GM10248 (cell line): ENCODE results near the gene APOB.
"Not testable (repeated sequence)": the region's sequence is repeated elsewhere in the genome, so short reads cannot be mapped to it uniquely, and the experiment has no call there.

Experiments
- CTCF ChIA-PET: fragments of 300-600 bp; sonication (Branson Sonifier 250); formaldehyde crosslinking; extraction: SDS; loops from one replicate; lab custom pipeline; 2021; ENCODE audit warnings: antibody characterized with exemption; lab: Yijun Ruan, JAX
- POLR2A ChIA-PET: fragments of 350-650 bp; sonication (Branson Sonifier 250); formaldehyde crosslinking; extraction: SDS; loops from one replicate; lab custom pipeline; 2020; ENCODE audit warnings: antibody characterized with exemption; lab: Yijun Ruan, JAX
- DNase-seq: peaks from one replicate; pipeline ENCODE4 v3.0.0; 2012; ENCODE audit errors: extremely low spot score
- TF ChIP-seq, protein P1 (sequence below): IDR thresholded peaks from 2 replicates; pipeline ENCODE4 v1.5.1; 2012; ENCODE audit warnings: mild to moderate bottlenecking, low read depth; ENCODE audit errors: extremely low read depth, missing control alignments, control extremely low read depth

The APOB gene

DNA sequence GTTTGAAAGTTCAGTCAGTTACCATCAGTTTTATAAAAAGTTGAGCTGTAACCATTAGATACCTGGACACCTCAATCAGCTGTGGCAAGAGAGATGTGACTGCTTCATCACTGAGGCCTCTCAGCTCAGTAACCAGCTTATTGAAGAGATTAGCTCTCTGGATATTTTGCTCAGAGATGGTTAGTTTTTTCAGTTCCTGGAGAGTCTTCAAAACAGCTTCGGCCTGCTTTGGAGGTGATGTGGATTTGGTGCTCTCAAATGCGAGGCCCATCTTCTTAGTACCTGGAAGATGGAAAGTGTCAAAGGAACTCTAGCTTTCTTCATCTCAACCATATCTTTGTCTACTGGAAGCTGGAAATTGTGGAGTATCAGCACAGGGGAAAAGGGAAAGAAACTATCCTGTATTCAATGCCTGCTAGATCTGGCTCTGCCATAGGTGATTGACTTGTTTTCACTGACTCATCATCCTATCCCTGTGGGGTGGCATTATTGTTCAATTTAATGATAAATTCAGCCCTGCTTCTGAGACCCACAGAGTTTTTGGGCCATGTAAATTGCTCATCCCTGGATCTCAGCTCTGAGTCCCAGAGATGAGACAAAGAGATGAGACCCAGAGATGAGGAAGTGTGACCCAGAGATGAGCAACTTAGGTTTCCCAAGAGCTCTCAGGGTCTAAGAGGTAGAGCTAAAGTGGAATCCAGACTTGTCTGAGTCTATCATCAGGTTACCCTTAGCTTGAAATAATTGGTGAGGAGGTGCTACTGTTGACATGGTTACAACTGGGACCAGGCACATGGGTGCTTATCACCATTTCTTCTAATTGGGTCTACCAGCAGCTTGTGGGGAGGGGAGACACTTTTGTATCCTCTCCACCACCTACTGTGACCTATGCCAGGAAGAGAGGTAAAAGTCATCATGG lies 10.4 kb downstream of the APOB start:
- no peak for DNase-seq
- ChIA-PET CTCF (interaction anchor here (0.9 to 3.8 kb wide), 6 partner anchors 9 to 284 kb away, joined by 3 to 24 read pairs (median 4); partner anchors contain the start of gene APOB), POLR2A (no interaction called here)
- TF ChIP-seq, protein P1, sequence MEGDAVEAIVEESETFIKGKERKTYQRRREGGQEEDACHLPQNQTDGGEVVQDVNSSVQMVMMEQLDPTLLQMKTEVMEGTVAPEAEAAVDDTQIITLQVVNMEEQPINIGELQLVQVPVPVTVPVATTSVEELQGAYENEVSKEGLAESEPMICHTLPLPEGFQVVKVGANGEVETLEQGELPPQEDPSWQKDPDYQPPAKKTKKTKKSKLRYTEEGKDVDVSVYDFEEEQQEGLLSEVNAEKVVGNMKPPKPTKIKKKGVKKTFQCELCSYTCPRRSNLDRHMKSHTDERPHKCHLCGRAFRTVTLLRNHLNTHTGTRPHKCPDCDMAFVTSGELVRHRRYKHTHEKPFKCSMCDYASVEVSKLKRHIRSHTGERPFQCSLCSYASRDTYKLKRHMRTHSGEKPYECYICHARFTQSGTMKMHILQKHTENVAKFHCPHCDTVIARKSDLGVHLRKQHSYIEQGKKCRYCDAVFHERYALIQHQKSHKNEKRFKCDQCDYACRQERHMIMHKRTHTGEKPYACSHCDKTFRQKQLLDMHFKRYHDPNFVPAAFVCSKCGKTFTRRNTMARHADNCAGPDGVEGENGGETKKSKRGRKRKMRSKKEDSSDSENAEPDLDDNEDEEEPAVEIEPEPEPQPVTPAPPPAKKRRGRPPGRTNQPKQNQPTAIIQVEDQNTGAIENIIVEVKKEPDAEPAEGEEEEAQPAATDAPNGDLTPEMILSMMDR, result no peak

DNA sequence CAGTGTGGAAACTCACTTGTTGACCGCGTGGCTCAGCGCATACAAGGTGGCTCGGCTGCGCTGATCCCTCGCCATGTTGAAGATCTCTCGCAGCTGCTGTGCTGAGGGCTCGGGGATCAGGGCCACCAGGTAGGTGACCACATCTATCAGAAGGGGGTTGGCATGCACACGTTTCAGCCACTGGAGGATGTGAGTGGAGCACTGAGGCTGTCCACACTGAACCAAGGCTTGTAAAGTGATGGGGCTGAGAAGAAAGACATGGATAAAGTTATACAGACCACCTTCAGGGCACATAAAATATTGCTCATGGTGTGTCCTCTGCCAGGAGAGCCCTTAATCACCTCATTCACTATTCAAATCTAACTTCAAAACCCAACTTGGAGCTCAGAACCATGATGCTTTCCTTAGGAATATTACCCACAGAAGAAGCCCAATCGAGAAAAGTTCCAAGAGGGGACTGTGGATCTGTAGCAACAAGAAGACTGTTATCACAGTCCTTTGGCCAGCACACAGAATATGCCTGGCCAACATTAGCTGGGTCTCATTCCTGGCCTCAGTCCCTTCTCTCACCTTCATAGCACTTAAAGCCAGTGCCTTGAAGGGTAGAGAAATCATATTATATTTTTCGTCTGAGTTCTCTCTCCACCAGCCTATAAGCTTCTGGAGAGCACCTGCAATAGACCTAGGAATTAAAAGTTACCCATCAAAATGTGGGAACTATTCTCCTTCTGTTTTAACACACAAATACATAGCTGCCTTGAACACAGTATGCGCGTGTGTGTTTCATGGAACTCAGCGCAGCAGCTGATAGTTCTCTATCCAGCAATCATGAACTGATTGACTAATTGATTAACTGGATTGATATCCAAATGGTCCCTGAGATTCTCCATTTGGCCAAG lies 11.3 kb downstream of the APOB start:
- CTCF ChIA-PET, result interaction anchor here (1.0 to 3.8 kb wide), 5 partner anchors 10 to 85 kb away, joined by 3 to 24 read pairs (median 4); partner anchors contain the start of gene APOB
- POLR2A ChIA-PET, result no interaction called here
- no peak for DNase-seq
- TF ChIP-seq, protein P1, result no peak

DNA sequence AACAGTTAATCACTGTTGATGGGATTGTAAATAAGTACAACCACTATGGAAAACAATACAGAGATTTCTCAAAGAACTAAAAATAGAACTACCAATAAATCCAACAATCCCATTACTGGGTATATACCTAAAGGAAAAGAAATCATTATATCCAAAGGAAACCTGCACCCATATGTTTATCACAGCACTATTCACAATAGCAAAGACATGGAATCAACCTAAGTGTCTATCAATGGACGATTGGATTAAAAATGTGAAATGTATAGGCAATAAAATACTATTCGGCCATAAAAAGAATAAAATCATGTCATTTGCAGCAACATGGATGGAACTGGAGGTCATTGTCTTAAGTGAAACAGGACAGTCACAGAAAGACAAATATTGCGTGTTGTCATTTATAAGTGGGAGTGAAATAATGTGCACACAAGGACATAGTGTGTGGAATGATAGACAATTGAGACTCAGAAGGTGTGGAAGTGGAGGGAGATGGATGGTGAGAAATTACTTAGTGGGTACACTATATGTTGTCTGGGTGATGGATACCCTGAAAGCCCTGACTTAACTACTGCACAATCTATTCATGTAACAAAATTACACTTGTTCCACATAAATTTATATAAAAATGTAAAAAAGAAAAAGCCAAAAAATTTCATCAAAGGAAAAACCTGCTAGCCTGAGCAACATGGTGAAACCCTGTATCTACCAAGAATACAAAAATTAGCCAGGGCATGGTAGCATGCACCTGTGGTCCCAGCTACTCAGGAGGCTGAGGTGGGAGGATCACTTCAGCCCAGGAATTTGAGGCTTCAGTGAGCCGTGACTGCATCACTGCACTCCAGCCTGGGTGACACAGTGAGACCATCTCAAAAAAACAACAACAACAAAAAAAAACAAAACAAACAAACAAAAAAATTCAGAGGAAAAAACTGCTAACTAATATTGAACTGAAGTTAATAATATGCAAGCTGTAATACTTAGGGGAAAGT lies 12.6 kb downstream of the APOB start:
- CTCF ChIA-PET, result interaction anchor here (1.4 to 3.8 kb wide), 2 partner anchors 9 to 11 kb away, joined by 4 to 24 read pairs; partner anchors contain the start of gene APOB
- TF ChIP-seq, protein P1, result no peak
- POLR2A ChIA-PET, result no interaction called here
- DNase-seq, result no peak

DNA sequence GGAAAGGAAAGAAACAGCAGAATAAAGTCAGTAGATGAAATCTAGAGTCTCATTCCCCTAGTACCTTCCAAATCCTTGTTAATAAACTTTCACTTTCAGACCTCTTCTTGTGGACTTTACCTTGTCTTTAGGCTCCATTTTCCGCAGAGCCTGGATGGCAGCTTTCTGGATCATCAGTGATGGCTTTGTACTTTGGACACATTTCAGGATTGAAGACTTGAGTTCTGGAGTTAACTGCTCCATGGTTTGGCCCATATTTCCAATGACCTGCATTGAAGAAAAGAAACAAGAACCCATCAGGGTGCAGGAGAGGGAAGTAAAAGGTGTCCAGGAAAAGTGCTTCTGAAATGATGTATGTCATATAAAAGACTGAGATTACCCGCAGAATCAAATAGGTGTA lies 14.4 kb downstream of the APOB start:
- ChIA-PET CTCF (no interaction called here), POLR2A (no interaction called here)
- TF ChIP-seq, protein P1, result no peak
- no peak for DNase-seq

DNA sequence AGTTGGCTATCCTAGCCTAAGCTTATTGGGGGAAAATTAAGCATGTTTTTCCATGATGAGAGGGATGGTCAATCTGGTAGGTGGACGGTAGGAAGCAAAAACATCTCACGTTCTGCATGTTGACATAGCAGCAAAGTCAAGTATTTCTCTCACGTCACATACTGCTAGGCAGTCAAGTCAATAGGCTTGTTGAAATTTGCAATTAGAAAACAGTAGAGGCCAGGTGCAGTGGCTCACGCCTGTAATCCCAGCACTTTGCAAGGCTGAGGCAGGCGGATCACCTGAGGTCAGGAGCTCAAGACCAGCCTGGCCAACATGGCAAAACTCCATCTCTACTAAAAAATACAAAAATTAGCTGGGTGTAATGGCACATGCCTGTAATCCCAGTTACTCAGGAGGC lies 14.9 kb downstream of the APOB start:
- DNase-seq, POLR2A ChIA-PET: not testable (repeated sequence)
- CTCF ChIA-PET, result interaction anchor here (1.3 kb wide), 1 partner anchor 19 kb away, joined by 3 read pairs; no protein-coding TSS in a partner anchor

DNA sequence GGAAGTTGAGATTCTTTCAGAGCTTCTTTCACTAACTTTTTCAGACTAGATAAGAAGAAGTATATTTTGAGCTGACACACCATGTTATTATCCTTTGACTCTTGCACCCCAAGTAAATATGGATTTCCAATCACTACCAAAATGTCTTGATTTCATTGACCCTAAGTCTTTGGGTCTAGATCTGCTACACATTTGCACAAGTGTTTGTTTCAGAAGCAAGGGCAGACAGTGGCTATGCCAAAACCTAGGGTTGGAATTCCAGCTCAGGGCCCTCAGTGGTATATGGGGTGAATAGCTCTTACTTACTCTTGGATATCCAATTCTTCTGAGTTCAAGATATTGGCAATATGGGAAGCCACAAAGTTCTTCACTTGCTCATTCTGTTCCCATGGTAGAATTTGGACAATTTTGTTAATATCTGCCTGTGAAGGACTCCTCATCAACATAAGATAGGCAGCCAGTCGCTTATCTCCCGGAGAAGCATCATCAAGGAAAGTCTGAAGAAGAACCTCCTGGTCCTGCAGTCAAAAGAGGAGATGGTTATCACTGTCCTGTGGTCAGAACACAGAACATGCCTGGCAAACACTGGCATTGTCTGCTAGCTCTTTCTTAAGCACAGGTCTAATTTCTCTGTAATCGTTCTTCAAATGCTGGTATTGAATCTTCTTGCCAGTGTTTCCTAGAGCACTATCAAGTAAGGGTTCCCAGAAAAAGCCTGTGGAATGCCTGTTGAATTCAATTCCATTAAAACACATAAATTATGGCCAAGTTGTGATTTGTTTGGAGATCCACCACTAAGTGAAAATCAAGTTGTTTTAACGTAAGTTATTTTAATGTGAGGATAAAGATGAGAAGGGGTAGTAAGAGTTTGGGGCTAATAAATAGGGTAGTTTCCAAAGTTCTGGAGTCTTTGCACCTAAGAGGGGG lies 15.6 kb downstream of the APOB start:
- DNase-seq, result no peak
- ChIA-PET CTCF (interaction anchor here (0.7 to 2.6 kb wide), 6 partner anchors 10 to 368 kb away, joined by 3 to 9 read pairs (median 4); no protein-coding TSS in a partner anchor), POLR2A (no interaction called here)
- TF ChIP-seq, protein P1, result no peak
